B cell (primary cell): ENCODE data around the gene PLEKHG2. TPM values are rescaled to one million over a fixed set of nuclear protein-coding genes. Genes with fewer than 3 reads are reported as not detected.
A peak's percentile ranks its signal among the peaks of the same experiment; 100 is the strongest.

Source experiments
- ATAC-seq: fragments of 200-7000 bp; cut with Tn5 transposase; one replicate; pipeline ENCODE4 v1.10.0; 2021; ENCODE audit warnings: low read depth, mild to moderate bottlenecking, moderate number of reproducible peaks, moderate library complexity
- CTCF ChIA-PET: fragments of 350-600 bp; sonication (Branson Sonifier 250); formaldehyde crosslinking; loops from one replicate; lab custom pipeline; 2021; ENCODE audit warnings: antibody characterized with exemption, inconsistent platforms; lab: Charles Lee
- POLR2A ChIA-PET: fragments of 350-600 bp; sonication (Branson Sonifier 250); formaldehyde crosslinking; loops from one replicate; lab custom pipeline; 2021; ENCODE audit warnings: antibody characterized with exemption; lab: Charles Lee
- DNase-seq: peaks from one replicate; pipeline ENCODE4 v3.0.0; 2013
- H2AFZ ChIP-seq: 2 replicates; pipeline ENCODE4 v1.6.1; 2012; ENCODE audit warnings: mild to moderate bottlenecking, low read depth, low read length; ENCODE audit not compliant: insufficient read depth, poor library complexity, severe bottlenecking
- H3K27ac ChIP-seq, 2 donors: 1 replicate in 1 of 2; 2 replicates in 1 of 2; pipeline ENCODE4 v1.5.1; 2012 to 2013; ENCODE audit warnings: low read length in 2 of 2, mild to moderate bottlenecking in 2 of 2, moderate library complexity in 1 of 2
- H3K27me3 ChIP-seq, 4 experiments: fragments of 200-600 bp in 1 of 4; sonication (generic) in 1 of 4; replicated peaks in 1 of 4; 1 replicate in 2 of 4; 2 replicates in 2 of 4; pipeline versions ENCODE4 v1.6.1 to v1.7.0; 2013 to 2016; ENCODE audit warnings: low read length in 3 of 4, mild to moderate bottlenecking in 2 of 4, mixed read lengths in 1 of 4, moderate library complexity in 1 of 4; ENCODE audit not compliant: insufficient read depth in 4 of 4, control insufficient read depth in 3 of 4; ENCODE audit errors: control extremely low read depth in 1 of 4
- H3K36me3 ChIP-seq, 2 experiments: replicated peaks in 1 of 2; 1 replicate in 1 of 2; 2 replicates in 1 of 2; pipeline versions ENCODE4 v1.6.1 to v1.7.1; 2013; ENCODE audit warnings: low read length in 1 of 2; ENCODE audit not compliant: insufficient read depth in 2 of 2, control insufficient read depth in 1 of 2; ENCODE audit errors: control extremely low read depth in 1 of 2, extremely low read depth in 1 of 2
- H3K4me1 ChIP-seq, 2 donors: fragments of 200-600 bp in 1 of 2; sonication (generic) in 1 of 2; 1 replicate in 1 of 2; 2 replicates in 1 of 2; pipeline versions ENCODE4 v1.5.1 to v1.6.1; 2013 to 2017; ENCODE audit warnings: low read length in 2 of 2; ENCODE audit not compliant: control insufficient read depth in 2 of 2, insufficient read depth in 2 of 2
- H3K4me2 ChIP-seq: replicated peaks from 2 replicates; pipeline ENCODE3; 2012; ENCODE audit warnings: mild to moderate bottlenecking, low read depth, low read length; ENCODE audit not compliant: poor library complexity, severe bottlenecking
- H3K4me3 ChIP-seq, 5 experiments: fragments of 200-600 bp in 1 of 5; sonication (generic) in 1 of 5; 1 replicate in 3 of 5; 2 replicates in 2 of 5; pipeline versions ENCODE4 v1.5.1 to v1.7.0; 2011 to 2016; ENCODE audit warnings: low read length in 4 of 5, mild to moderate bottlenecking in 4 of 5, low read depth in 2 of 5, control low read depth in 1 of 5, moderate library complexity in 1 of 5; ENCODE audit not compliant: insufficient read depth in 1 of 5; ENCODE audit errors: control extremely low read depth in 1 of 5, extremely low read depth in 1 of 5
- H3K79me2 ChIP-seq: fragments of 200-600 bp; sonication (generic); one replicate; pipeline ENCODE4 v1.6.0; 2016; ENCODE audit warnings: low read length; ENCODE audit not compliant: control insufficient read depth, insufficient read depth
- H3K9ac ChIP-seq: fragments of 200-600 bp; sonication (generic); 2 replicates; pipeline ENCODE4 v1.6.1; 2017; ENCODE audit warnings: mild to moderate bottlenecking, low read length, moderate library complexity
- H3K9me3 ChIP-seq, 3 donors: one replicate each; pipeline versions ENCODE4 v1.6.1 to v1.7.1; 2013; ENCODE audit warnings: low read length in 2 of 3; ENCODE audit not compliant: control insufficient read depth in 2 of 3, insufficient read depth in 1 of 3; ENCODE audit errors: control extremely low read depth in 1 of 3
- H4K20me1 ChIP-seq: 2 replicates; pipeline ENCODE4 v1.6.0; 2012; ENCODE audit warnings: mild to moderate bottlenecking, low read length; ENCODE audit not compliant: insufficient read depth, control insufficient read depth, poor library complexity, severe bottlenecking
- H3K27ac Mint-ChIP-seq: one replicate; pipeline ENCODE4 v1.8.0; 2021; ENCODE audit warnings: mixed read lengths
- H3K27me3 Mint-ChIP-seq: one replicate; pipeline ENCODE4 v1.8.0; 2021; ENCODE audit warnings: mixed read lengths
- H3K4me1 Mint-ChIP-seq: one replicate; pipeline ENCODE4 v1.8.0; 2021; ENCODE audit warnings: mixed read lengths
- H3K4me3 Mint-ChIP-seq: one replicate; pipeline ENCODE4 v1.8.0; 2021; ENCODE audit warnings: mixed read lengths
- H3K9me3 Mint-ChIP-seq: one replicate; pipeline ENCODE4 v1.8.0; 2022; ENCODE audit warnings: mixed read lengths; ENCODE audit not compliant: insufficient read depth
- CTCF ChIP-seq: fragments of 200-600 bp; IDR thresholded peaks from one replicate; pipeline ENCODE4 v1.8.0; 2022; ENCODE audit warnings: antibody characterized with exemption, mild to moderate bottlenecking
- EZH2 ChIP-seq: IDR thresholded peaks from 2 replicates; pipeline ENCODE4 v1.6.1; 2012; ENCODE audit warnings: borderline replicate concordance, low read depth, mild to moderate bottlenecking, moderate library complexity, low read length; ENCODE audit not compliant: insufficient read depth, poor library complexity, severe bottlenecking
- WGBS: methylation state at CpG from one replicate; pipeline ENCODE4 v1.1.5; 2013; ENCODE audit warnings: missing lambda C conversion rate; ENCODE audit not compliant: insufficient coverage; 5-methylcytosine and 5-hydroxymethylcytosine counted together
- intact Hi-C: fragments of 100-400 bp; cut with micrococcal nuclease; formaldehyde crosslinking; loops from one replicate; pipeline ENCODE4 v1.10.0; 2022
- polyA plus RNA-seq: library from polyadenylated mRNA; depleted of rRNA; stranded (reverse); fragments of >200 nt; gene quantifications from 2 replicates; pipeline ENCODE4 v1.2.3, GENCODE V29; 2012
- total RNA-seq, 2 donors: library from RNA; stranded (reverse); fragments of 120-200 nt in 1 of 2; gene quantifications; 1 replicate in 1 of 2; 2 replicates in 1 of 2; pipeline versions ENCODE4 v1.2.3 to v1.2.4, GENCODE V29; 2013 to 2022

PLEKHG2 gene
- total and polyA plus RNA-seq, 2 donors (not counting 1 experiment from before 2014, with no cell fraction given): 27.0 to 167 TPM

GRCh38 chr19:39380521-39381502 is 31.7 kb upstream of the PLEKHG2 start:
- H3K27ac Mint-ChIP-seq: peak overlapping the region; percentile 15
- Histone ChIP-seq H2AFZ (no peak overlapping the region), H3K36me3 (peaks cover 4 to 87% of the 10 kb centered on the region in 2 experiments), H3K79me2 (no peaks in the 10 kb centered on the region), H3K9me3 (no peaks in the 10 kb centered on the region), H4K20me1 (no peaks in the 10 kb centered on the region), H3K27me3 (no peaks in the 10 kb centered on the region), H3K9ac (no peak overlapping the region), H3K4me1 (peaks cover 0 to 6% of the 10 kb centered on the region in 2 donors), H3K4me2 (no peak overlapping the region), H3K4me3 (no peak overlapping the region), H3K27ac (no peak overlapping the region)
- ATAC-seq (no peak), DNase-seq (no peak)
- H3K4me1 Mint-ChIP-seq: peaks cover 7% of the 10 kb centered on the region
- no peak for TF ChIP-seq EZH2
- TF ChIP-seq CTCF: no peak
- H3K4me3 Mint-ChIP-seq: no peak overlapping the region
- WGBS: 95% methylated on average over 15 of the region's 17 CpGs
- H3K27me3 Mint-ChIP-seq: no peaks in the 10 kb centered on the region
- intact Hi-C loops: no loop called here
- CTCF ChIA-PET: interaction anchor here (0.6 kb wide), 1 partner anchor 258 kb away, joined by 3 read pairs; no protein-coding TSS in a partner anchor
- H3K9me3 Mint-ChIP-seq: no peaks in the 10 kb centered on the region
- POLR2A ChIA-PET: interaction anchor here (0.5 kb wide), 1 partner anchor 22 kb away, joined by 4 read pairs; no protein-coding TSS in a partner anchor
